Measurements from ENCODE around the gene SFMBT1.
"Not testable (repeated sequence)": the region's sequence is repeated elsewhere in the genome, so short reads cannot be mapped to it uniquely, and the experiment has no call there.

The SFMBT1 gene

GRCh38 chr3:53039376-53039752 lies 6.5 kb downstream of the SFMBT1 start:
- Histone ChIP-seq H2AFZ (ENCODE audit: low read depth, low read length) (no peak overlapping the region), H3K4me3 (ENCODE audit: low read length) (no peak overlapping the region)

GRCh38 chr3:53038679-53039375 lies 7.0 kb downstream of the SFMBT1 start:
- Histone ChIP-seq H2AFZ (ENCODE audit: low read depth, low read length) (no peak overlapping the region), H3K27me3 (ENCODE audit: insufficient read depth, low read length) (no peaks in the 10 kb centered on the region)

More at GRCh38 chr3:53039376-53039752, 6.5 kb downstream of the SFMBT1 start:
- Histone ChIP-seq H3K9me3 (ENCODE audit: low read length) (no peaks in the 10 kb centered on the region), H3K4me1 (ENCODE audit: insufficient read depth, low read length) (peaks cover 12% of the 10 kb centered on the region), H3K36me3 (ENCODE audit: insufficient read depth, low read length) (no peaks in the 10 kb centered on the region), H3K27me3 (ENCODE audit: insufficient read depth, low read length) (no peaks in the 10 kb centered on the region)

GRCh38 chr3:53035825-53036619 lies 9.9 kb downstream of the SFMBT1 start:
- no peaks in the 10 kb centered on the region for H3K4me1 ChIP-seq (ENCODE audit: insufficient read depth, low read length)
- no peaks in the 10 kb centered on the region for H3K9me3 ChIP-seq (ENCODE audit: low read length)
- no peaks in the 10 kb centered on the region for H3K36me3 ChIP-seq (ENCODE audit: insufficient read depth, low read length)
- H2AFZ ChIP-seq (ENCODE audit: low read depth, low read length), result no peak overlapping the region
- H3K27me3 ChIP-seq (ENCODE audit: insufficient read depth, low read length), result no peaks in the 10 kb centered on the region
- no peak overlapping the region for H3K4me3 ChIP-seq (ENCODE audit: low read length)

More at GRCh38 chr3:53038679-53039375, 7.0 kb downstream of the SFMBT1 start:
- no peaks in the 10 kb centered on the region for H3K36me3 ChIP-seq (ENCODE audit: insufficient read depth, low read length)
- no peak overlapping the region for H3K4me3 ChIP-seq (ENCODE audit: low read length)
- no peaks in the 10 kb centered on the region for H3K9me3 ChIP-seq (ENCODE audit: low read length)
- H3K4me1 ChIP-seq (ENCODE audit: insufficient read depth, low read length), result peaks cover 7% of the 10 kb centered on the region

- not testable (repeated sequence) for H3K4me3 ChIP-seq (ENCODE audit: low read length); H3K9me3 ChIP-seq (ENCODE audit: low read length); H3K27me3 ChIP-seq (ENCODE audit: insufficient read depth, low read length); H3K4me1 ChIP-seq (ENCODE audit: insufficient read depth, low read length); H2AFZ ChIP-seq (ENCODE audit: low read depth, low read length); H3K36me3 ChIP-seq (ENCODE audit: insufficient read depth, low read length)
These were observed 10.9 kb downstream of the SFMBT1 start for GRCh38 chr3:53035018-53035417.

- H3K9me3 ChIP-seq (ENCODE audit: low read length), result not testable (repeated sequence)
These were observed 11.5 kb downstream of the SFMBT1 start for GRCh38 chr3:53034411-53034810.

GRCh38 chr3:53032609-53033008 lies 13.3 kb downstream of the SFMBT1 start:
- no peak overlapping the region for H2AFZ ChIP-seq (ENCODE audit: low read depth, low read length)
- no peaks in the 10 kb centered on the region for H3K9me3 ChIP-seq (ENCODE audit: low read length)
- H3K27me3 ChIP-seq (ENCODE audit: insufficient read depth, low read length), result no peaks in the 10 kb centered on the region
- H3K36me3 ChIP-seq (ENCODE audit: insufficient read depth, low read length), result no peaks in the 10 kb centered on the region
- H3K4me1 ChIP-seq (ENCODE audit: insufficient read depth, low read length), result peaks cover 2% of the 10 kb centered on the region
- no peak overlapping the region for H3K4me3 ChIP-seq (ENCODE audit: low read length)

More at GRCh38 chr3:53034411-53034810, 11.5 kb downstream of the SFMBT1 start:
- H2AFZ ChIP-seq (ENCODE audit: low read depth, low read length); H3K27me3 ChIP-seq (ENCODE audit: insufficient read depth, low read length); H3K36me3 ChIP-seq (ENCODE audit: insufficient read depth, low read length); H3K4me3 ChIP-seq (ENCODE audit: low read length); H3K4me1 ChIP-seq (ENCODE audit: insufficient read depth, low read length): not testable (repeated sequence)

GRCh38 chr3:53030619-53031449 lies 15.0 kb downstream of the SFMBT1 start:
- H3K4me3 ChIP-seq (ENCODE audit: low read length), result no peak overlapping the region
- H2AFZ ChIP-seq (ENCODE audit: low read depth, low read length), result no peak overlapping the region
- no peaks in the 10 kb centered on the region for H3K9me3 ChIP-seq (ENCODE audit: low read length)
- no peaks in the 10 kb centered on the region for H3K36me3 ChIP-seq (ENCODE audit: insufficient read depth, low read length)
- peaks cover 8% of the 10 kb centered on the region for H3K4me1 ChIP-seq (ENCODE audit: insufficient read depth, low read length)
- H3K27me3 ChIP-seq (ENCODE audit: insufficient read depth, low read length), result no peaks in the 10 kb centered on the region

GRCh38 chr3:53028641-53029040 lies 17.2 kb downstream of the SFMBT1 start:
- H3K4me1 ChIP-seq (ENCODE audit: insufficient read depth, low read length), result peaks cover 8% of the 10 kb centered on the region
- H3K27me3 ChIP-seq (ENCODE audit: insufficient read depth, low read length), result no peaks in the 10 kb centered on the region
- H3K9me3 ChIP-seq (ENCODE audit: low read length), result no peaks in the 10 kb centered on the region
- no peak overlapping the region for H2AFZ ChIP-seq (ENCODE audit: low read depth, low read length)
- no peak overlapping the region for H3K4me3 ChIP-seq (ENCODE audit: low read length)
- no peaks in the 10 kb centered on the region for H3K36me3 ChIP-seq (ENCODE audit: insufficient read depth, low read length)

- Histone ChIP-seq H3K4me1 (ENCODE audit: insufficient read depth, low read length) (peaks cover 8% of the 10 kb centered on the region), H3K4me3 (ENCODE audit: low read length) (no peak overlapping the region), H3K27me3 (ENCODE audit: insufficient read depth, low read length) (no peaks in the 10 kb centered on the region), H3K9me3 (ENCODE audit: low read length) (no peaks in the 10 kb centered on the region), H3K36me3 (ENCODE audit: insufficient read depth, low read length) (no peaks in the 10 kb centered on the region), H2AFZ (ENCODE audit: low read depth, low read length) (no peak overlapping the region)
These were observed 18.5 kb downstream of the SFMBT1 start for GRCh38 chr3:53027254-53027844.

GRCh38 chr3:53026382-53027162 lies 19.3 kb downstream of the SFMBT1 start:
- H3K4me3 ChIP-seq (ENCODE audit: low read length), result no peak overlapping the region
- no peaks in the 10 kb centered on the region for H3K36me3 ChIP-seq (ENCODE audit: insufficient read depth, low read length)
- H3K9me3 ChIP-seq (ENCODE audit: low read length), result no peaks in the 10 kb centered on the region
- H3K4me1 ChIP-seq (ENCODE audit: insufficient read depth, low read length), result peaks cover 8% of the 10 kb centered on the region
- H2AFZ ChIP-seq (ENCODE audit: low read depth, low read length), result no peak overlapping the region
- H3K27me3 ChIP-seq (ENCODE audit: insufficient read depth, low read length), result no peaks in the 10 kb centered on the region

- no peaks in the 10 kb centered on the region for H3K27me3 ChIP-seq (ENCODE audit: insufficient read depth, low read length)
- no peak overlapping the region for H3K4me3 ChIP-seq (ENCODE audit: low read length)
- H2AFZ ChIP-seq (ENCODE audit: low read depth, low read length), result no peak overlapping the region
- H3K36me3 ChIP-seq (ENCODE audit: insufficient read depth, low read length), result no peaks in the 10 kb centered on the region
- H3K4me1 ChIP-seq (ENCODE audit: insufficient read depth, low read length), result peaks cover 8% of the 10 kb centered on the region
- H3K9me3 ChIP-seq (ENCODE audit: low read length), result no peaks in the 10 kb centered on the region
These were observed 21.6 kb downstream of the SFMBT1 start for GRCh38 chr3:53024315-53024714.

GRCh38 chr3:53023072-53023823 lies 22.6 kb downstream of the SFMBT1 start:
- Histone ChIP-seq H3K4me3 (ENCODE audit: low read length) (no peak overlapping the region), H3K27me3 (ENCODE audit: insufficient read depth, low read length) (no peaks in the 10 kb centered on the region)

More at GRCh38 chr3:53023072-53023823, 22.6 kb downstream of the SFMBT1 start:
- peaks cover 8% of the 10 kb centered on the region for H3K4me1 ChIP-seq (ENCODE audit: insufficient read depth, low read length)
- no peak overlapping the region for H2AFZ ChIP-seq (ENCODE audit: low read depth, low read length)
- no peaks in the 10 kb centered on the region for H3K9me3 ChIP-seq (ENCODE audit: low read length)
- H3K36me3 ChIP-seq (ENCODE audit: insufficient read depth, low read length), result no peaks in the 10 kb centered on the region
